Esophagus squamous epithelium (tissue), 4 donors: ENCODE data around the gene BPGM.

Experiments
- POLR2A ChIP-seq, 4 donors: fragments of 450-650 bp; IDR thresholded peaks; one replicate each; pipeline ENCODE4 v1.6.1; 2017; ENCODE audit warnings: antibody characterized with exemption in 4 of 4, mild to moderate bottlenecking in 4 of 4, moderate library complexity in 3 of 4
- TF ChIP-seq, protein P1 (sequence below), 6 experiments: fragments of 450-650 bp in 4 of 6; fragments of 200-600 bp in 2 of 6; sonication (generic) in 2 of 6; IDR thresholded peaks; one replicate each; pipeline ENCODE4 v1.5.1; 2016 to 2019; ENCODE audit warnings: antibody characterized with exemption in 6 of 6, mild to moderate bottlenecking in 4 of 6, moderate library complexity in 4 of 6

DNA sequence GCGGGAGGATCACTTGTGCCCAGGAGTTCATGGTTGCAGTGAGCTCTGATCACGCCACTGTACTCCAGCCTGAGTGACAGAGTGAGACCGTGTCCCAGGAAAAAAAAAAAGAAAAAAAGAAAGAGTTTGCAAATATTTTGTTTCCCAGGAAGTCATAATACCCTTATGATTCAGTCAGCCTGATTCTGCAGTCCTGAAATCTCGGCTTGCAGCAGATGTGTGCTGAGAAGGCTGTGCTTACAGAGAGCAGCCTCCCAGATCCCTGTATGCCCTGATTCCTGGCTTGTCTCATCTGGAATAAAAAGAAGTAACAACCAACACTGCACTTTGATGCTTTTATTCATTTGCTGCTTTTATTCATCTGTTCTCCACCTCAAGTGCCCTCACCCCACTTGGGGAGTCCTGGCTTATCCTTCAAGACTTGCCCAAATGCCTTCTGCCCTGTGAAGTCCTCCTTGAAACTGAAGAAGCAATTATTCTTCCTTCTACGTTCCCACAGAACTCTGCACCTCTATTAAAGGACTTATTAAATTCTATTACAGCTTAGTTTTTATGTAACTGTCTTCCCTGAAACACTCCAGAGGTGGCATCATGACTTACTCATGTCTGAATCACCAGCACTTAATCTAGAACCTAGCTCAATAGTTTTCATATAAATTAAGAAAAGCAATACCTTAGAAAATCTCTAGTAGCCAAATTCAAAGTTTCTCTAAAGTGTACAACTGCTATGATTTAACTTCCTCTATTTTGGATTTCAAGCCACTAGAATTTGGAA lies 27.7 kb upstream of the BPGM start:
- TF ChIP-seq, protein P1, sequence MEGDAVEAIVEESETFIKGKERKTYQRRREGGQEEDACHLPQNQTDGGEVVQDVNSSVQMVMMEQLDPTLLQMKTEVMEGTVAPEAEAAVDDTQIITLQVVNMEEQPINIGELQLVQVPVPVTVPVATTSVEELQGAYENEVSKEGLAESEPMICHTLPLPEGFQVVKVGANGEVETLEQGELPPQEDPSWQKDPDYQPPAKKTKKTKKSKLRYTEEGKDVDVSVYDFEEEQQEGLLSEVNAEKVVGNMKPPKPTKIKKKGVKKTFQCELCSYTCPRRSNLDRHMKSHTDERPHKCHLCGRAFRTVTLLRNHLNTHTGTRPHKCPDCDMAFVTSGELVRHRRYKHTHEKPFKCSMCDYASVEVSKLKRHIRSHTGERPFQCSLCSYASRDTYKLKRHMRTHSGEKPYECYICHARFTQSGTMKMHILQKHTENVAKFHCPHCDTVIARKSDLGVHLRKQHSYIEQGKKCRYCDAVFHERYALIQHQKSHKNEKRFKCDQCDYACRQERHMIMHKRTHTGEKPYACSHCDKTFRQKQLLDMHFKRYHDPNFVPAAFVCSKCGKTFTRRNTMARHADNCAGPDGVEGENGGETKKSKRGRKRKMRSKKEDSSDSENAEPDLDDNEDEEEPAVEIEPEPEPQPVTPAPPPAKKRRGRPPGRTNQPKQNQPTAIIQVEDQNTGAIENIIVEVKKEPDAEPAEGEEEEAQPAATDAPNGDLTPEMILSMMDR (IDR thresholded peaks at IDR 0.05), result no peak
- TF ChIP-seq POLR2A (IDR thresholded peaks at IDR 0.05), result no peak
